OCI-M1 (cell line): ENCODE results near the gene SLC26A1.

Source experiments
- DNase-seq: peaks from one replicate; lab custom pipeline; 2025; lab: John Stamatoyannopoulos, UW

SLC26A1 gene

GRCh38 chr4:998096-998691 lies 5.0 kb upstream of the SLC26A1 start:
- peak; percentile 8 for DNase-seq

- DNase-seq: no peak
Observed at GRCh38 chr4:997375-998071, 4.3 kb upstream of the SLC26A1 start.

DNA sequence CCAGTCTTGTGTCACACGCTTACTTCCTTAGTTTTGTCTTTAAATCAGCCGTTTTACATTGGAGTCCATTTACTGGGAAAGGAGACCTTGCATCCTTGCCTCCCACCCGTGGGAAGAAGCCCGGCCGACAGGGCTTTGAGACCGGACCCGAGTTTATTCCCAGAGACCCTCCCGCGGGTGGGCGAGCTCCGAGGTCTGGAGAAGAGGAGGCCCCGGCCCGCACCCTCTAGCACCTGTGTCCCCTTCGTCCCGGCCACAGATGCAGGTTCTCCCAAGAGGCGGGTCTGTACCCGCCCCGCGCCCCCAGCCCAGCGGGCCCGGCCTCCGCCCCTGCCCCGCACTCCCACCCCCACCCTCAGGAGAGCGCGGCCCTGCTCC lies 3.8 kb upstream of the SLC26A1 start:
- no peak for DNase-seq

DNA sequence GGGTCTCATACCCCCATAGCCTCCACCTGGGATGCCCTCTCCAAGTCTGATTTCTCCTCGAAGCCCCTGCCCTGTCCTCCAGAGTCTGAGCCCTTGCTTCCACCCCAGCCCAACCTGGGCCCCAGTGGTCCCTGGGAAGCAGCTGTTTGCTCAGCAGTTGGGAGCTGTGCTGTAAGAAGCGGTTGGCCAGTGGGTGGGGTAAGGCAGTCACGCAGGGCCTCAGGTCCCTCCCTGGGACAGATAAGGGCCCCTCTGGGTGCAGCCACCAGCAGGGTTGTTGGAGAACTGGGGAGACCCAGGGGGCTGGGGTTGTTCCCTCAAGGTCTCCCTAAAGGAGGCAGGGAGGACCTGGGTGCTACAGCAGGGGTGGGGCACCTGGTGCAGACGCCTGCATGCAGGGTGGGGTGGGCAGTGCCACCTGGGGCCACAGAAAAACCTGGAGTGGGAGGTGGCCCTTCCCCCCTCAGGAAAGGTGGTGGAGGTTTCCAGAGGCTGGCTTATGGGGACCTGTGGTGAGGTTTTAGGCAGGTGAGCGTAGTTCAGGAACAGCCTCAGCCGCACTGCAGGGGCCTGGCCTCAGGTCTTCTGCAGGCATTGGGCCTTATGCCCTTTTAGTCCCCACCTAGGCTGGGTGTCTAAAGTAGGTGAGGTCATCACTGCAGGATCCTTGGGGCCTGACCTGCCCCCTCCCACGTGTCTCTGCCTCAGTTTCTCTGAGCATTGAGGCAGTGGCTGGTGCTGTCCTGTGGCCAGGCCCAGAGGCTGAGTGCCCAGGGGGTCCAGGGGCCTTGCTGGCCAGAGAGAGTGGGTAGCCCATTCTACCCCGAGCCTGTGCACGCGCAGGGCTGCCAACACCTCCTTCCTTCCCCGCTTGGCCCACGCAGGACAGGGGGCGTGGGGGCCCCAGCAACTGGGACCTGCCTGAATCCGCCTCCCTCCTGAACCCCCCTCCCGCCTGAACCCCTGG lies 3.1 kb upstream of the SLC26A1 start:
- DNase-seq: peak; percentile 67

GRCh38 chr4:995311-996026 lies 2.3 kb upstream of the SLC26A1 start:
- DNase-seq: peak; percentile 30

DNA sequence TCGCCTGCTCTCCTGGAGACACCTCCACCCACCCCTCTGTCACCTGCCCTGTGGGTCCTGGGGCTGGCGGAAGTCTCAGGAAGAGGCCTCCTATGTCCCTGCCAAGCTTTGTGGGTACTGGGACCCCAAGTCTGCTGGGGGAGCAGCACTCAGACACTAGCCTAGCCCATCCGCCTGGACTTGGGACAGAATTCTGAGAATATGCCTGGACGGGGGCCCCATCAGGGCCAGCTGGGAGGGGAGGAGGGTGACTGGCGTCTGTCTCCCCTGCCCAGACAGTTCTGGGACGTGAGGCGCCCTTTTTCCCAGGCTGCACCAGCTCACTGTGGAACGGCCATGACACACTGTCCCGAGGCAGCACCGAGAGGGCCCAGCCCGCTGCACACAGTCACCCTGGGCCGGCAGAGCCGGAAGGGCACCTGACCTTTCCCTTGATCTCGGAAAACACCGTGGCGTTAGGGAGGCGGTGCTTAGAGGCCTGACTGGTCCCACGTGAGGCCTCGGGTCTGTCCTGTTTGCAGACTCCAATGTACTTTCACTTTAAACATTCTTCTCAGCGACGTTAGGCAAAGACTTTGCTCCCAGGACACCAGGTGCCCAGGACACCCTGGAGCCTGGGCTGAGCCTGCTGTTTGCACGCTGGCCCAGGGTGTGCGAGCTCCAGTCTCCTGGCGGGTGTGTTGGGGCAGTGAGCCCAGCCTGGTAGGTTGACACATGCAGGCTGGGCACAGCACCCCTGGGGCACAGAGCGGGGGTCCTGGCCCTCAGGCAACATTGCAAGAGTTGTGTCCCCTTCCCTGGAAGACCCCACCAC lies 700 bp downstream of the SLC26A1 start:
- DNase-seq: peak; percentile 53

DNA sequence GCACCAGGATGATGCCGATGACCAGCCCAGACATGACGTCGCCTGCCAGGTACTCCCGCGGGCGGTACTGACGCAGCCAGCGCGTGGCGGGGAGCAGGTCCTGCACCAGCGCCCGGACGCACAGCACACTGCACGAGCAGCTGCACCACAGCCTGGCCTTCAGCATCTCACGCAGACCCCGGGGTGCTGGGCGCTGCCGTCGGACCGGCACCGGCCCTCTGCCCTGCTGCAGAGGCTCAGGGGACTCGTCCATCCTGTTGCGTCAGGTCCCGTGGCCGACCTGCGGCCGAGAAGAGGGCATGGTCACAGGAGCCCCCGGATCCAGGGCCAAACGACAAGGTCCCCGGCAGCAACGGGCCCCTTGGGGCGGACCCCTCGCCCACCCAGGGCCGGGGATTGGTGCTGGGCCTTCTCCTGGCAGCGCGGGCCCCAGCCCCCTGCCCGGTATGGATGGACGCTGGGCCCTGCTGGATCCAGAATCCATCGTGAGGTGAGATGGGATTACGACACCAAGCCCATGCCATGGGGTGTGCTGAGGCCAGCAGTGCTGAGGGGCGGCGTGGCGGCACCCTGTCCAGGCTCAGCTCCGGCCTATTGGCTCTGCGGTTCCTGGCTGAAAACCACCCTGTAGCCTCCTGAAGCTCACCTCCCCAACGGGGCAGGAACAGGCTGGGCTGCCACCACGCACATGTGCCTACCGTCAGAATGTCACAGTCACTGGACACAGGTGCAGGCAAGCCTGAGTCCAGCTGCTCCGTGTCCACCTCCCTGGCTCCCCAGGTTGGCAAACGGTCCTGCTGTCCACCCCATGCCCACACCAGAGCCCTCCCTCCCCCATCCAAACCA lies 1.5 kb downstream of the SLC26A1 start:
- no peak for DNase-seq

GRCh38 chr4:990746-991367 lies 2.3 kb downstream of the SLC26A1 start:
- DNase-seq: no peak

- no peak for DNase-seq
Observed at GRCh38 chr4:989722-990471, 3.3 kb downstream of the SLC26A1 start.

DNA sequence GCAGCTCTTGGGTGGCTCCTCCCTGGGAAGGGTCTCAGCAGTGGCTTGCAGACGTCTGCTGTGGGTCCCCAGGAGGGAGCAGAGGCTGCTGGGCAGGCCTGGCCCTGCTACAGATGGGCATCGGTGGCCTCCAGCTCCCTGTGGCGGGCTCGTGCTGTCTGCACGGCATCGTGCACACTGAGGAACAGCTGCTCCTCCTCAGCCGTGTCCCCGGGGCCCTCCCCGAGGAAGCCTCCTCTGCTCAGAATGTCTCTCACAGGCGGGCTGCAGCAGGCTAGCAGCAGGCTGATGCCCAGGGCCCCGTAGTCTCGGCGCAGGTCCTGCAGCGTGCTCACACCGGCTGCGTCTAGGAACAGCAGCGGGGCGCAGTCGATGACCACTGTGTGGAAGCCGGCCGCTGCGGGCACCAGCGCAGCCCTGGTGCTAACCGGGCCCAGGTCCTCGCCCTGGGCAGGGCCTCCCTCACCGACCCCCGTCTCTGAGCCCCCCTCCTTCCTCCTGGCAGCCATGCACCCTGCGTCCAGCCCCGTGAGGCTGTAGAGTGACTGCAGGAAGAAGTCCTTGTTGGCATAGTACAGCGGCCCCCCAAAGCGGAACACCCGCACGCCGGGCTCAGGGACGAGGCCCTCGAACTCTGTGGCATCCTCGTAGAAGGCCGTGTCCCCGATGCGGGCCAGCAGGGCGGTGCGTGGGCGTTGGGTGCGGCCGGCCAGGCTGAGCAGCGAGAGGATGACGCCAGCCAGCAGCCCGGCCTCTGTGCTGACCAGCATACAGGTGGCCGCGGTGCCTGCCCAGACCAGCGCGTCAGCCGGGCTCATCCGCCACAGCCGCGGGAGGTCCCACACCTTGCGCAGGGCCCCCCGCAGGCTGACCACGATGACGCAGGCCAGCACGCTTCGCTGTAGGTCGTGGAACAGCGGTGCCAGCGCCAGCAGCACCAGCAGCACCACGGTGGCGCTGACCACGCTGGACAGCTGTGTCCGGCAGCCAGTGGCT lies 4.2 kb downstream of the SLC26A1 start:
- no peak for DNase-seq

DNA sequence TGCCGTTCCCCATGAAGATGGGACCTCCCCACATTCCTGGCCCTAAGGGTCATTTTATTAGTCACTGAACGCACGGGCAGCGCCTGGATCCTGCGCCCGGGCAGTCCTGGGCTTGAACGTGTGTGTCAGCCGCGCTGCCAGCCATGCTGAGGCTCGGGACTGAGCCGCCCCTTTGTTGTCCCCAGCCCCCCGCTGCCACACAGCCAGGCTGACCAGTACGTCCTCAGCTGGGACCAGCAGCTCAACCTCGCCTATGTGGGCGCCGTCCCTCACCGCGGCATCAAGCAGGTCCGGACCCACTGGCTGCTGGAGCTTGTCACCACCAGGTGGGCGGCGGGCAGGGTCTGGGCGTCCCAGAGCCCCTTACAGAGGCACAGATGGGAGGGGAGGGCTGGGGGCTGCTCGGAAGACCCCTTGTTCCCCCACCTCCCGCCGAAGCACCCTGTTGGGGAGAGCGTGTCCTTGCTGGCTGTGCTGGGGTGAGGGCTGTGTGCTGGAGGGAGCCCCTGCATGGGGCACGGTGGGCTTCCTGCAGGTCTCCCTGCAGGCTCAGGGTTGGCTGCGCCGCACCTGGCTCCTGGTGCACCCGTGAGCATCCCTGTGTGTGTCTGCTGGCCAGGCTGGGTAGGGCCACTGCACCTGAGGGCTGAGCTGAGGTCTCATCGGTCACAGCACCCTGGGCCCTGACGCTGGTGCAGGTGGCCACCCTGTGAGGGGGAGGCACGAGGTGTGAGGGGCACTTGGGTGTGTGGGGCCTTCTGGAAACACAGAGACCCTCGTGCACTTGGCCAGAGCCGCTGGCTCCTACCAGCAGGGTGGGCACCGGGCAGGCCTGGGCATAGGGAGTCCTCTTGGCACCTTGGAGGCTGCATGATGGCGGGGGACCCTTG lies 5.3 kb downstream of the SLC26A1 start:
- DNase-seq: no peak

- DNase-seq: peak; percentile 82
Observed at GRCh38 chr4:986879-987623, 6.2 kb downstream of the SLC26A1 start, which contains the start of gene IDUA. Gene IDUA (plus strand): TSS chr4:987044. CDS start chr4:987085, 41 bp downstream.

DNA sequence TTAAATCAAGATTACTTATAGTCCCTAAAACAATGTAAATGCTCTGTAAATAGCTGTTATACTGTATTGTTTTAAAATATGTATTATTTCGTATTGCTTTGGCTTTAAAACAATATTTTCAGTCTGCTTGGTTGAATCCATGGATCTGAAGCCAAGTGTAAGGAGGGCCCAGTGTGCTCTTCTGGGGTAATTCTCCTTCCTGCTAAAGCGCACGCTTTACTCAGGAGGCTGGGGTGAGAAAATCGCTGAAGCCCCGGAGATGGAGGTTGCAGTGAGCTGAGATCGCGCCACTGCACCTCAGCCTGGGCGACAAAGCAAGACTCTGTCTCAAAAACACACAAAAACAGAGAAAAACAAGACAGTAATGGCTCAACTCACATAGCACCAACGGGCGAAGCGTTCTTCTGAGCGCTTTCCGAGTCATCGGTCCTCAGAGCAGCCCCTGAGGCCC lies 6.8 kb downstream of the SLC26A1 start:
- DNase-seq: peak; percentile 70

DNA sequence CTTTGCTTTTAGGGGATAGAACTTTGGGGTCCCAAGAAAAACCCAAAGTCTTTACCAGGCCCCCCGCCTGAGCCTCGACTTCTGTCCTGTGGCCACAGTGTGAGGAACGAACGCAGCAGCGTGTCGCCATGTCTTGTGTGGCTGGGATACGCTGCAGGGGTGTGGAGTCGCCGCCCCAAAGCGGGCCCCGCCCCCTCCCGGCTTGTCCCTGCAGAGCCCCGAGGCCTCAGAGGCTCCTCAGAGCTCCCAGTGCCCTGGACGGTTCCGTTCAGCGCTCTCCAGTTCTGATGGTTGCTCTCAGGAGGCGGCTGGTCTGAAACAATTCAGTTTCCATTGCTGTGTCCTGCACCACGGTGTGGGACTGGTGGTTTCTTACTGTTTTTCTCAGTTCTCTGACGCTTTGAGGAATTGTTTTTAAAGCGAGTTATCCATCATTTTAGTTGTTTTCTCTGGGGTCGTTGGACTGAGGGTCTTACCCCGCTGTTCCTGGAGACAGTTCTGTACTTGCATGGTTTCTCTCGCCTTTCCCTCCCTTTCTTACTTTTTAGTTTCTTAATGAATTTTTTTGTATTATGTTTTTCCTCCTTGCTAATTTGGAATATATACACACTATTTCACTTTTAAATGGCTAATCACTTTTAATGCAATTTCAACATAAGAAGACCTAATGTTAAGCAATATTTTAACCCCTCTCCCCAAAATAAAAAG lies 7.9 kb downstream of the SLC26A1 start:
- peak; percentile 64 for DNase-seq

DNA sequence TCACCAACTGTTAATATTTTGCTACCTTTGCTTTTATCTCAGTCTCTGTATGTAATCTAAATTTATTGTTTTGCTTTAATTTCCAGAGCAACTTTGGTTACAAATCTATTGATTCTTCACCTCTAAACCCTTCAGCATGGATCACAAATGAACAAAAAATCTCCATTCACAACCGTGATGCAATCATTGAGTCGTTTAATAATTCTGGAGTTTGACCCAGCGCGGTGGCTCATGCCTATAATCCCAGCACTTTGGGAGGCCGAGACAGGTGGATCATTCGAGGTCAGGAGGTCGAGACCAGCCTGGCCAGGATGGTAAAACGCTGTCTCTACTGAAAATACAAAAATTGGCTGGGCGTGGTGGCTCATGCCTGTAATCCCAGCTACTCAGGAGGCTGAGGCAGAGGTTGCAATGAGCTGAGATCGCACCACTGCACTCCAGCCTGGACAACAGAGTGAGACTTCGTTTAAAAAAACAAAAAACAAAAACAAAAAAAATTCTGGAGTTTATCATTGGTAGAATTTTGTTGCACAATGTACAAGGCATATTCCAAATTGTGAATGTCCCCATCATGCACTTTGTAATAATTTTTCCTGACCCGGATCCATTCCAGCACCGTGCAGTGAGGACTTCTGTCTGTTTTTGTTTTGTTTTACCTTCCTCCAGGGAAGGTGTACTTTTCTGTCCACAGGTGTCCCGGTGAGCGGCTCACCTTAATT lies 8.7 kb downstream of the SLC26A1 start:
- no peak for DNase-seq
